HepG2 (cell line): ENCODE measurements around the gene LRP10. TPM values are rescaled to one million over a fixed set of nuclear protein-coding genes. Genes with fewer than 3 reads are reported as not detected.
A peak's percentile ranks its signal among the peaks of the same experiment; 100 is the strongest.

Source experiments
- ATAD3A ChIP-seq: sonication (generic); formaldehyde crosslinking; IDR thresholded peaks from 2 replicates; pipeline ENCODE4 v1.4.0; 2020; ENCODE audit warnings: missing genetic modification reagents
- ATF1 ChIP-seq: IDR thresholded peaks from 2 replicates; pipeline ENCODE4 v1.6.1; 2016; ENCODE audit warnings: mild to moderate bottlenecking, control low read depth
- GFI1 ChIP-seq: sonication (generic); formaldehyde crosslinking; IDR thresholded peaks from 2 replicates; pipeline ENCODE4 v1.5.0; 2020; ENCODE audit warnings: missing genetic modification reagents, mild to moderate bottlenecking, borderline replicate concordance
- KLF16 ChIP-seq, 2 experiments: sonication (generic) in 1 of 2; formaldehyde crosslinking in 1 of 2; IDR thresholded peaks; 2 replicates each; pipeline versions ENCODE4 v1.6.1 to v1.8.0; 2016 to 2023; ENCODE audit warnings: missing genetic modification reagents in 2 of 2, missing compliant biosample characterization in 1 of 2
- NAIF1 ChIP-seq: sonication (generic); formaldehyde crosslinking; IDR thresholded peaks from 2 replicates; pipeline ENCODE4 v1.5.0; 2020; ENCODE audit warnings: mild to moderate bottlenecking, missing genetic modification reagents, borderline replicate concordance
- NFIC ChIP-seq: IDR thresholded peaks from 2 replicates; pipeline ENCODE4 v1.6.1; 2012; ENCODE audit warnings: mild to moderate bottlenecking, low read length, inconsistent platforms
- PTBP1 ChIP-seq: fragments of 200-400 bp; formaldehyde crosslinking; IDR thresholded peaks from 2 replicates; pipeline ENCODE4 v1.6.1; 2018; ENCODE audit warnings: low read length, low read depth; ENCODE audit not compliant: poor library complexity, severe bottlenecking
- SP4 ChIP-seq: sonication (generic); formaldehyde crosslinking; IDR thresholded peaks from 2 replicates; pipeline ENCODE4 v1.8.1; 2023; ENCODE audit warnings: mild to moderate bottlenecking, missing genetic modification reagents
- TBL1XR1 ChIP-seq: fragments of 150-350 bp; IDR thresholded peaks from 2 replicates; pipeline ENCODE4 v1.6.1; 2014; ENCODE audit warnings: borderline replicate concordance, low read length; ENCODE audit not compliant: partially characterized antibody
- TCF7L2 ChIP-seq: IDR thresholded peaks from 2 replicates; pipeline ENCODE4 v1.6.1; 2011; ENCODE audit warnings: mild to moderate bottlenecking, low read depth, low read length, moderate library complexity
- ZFAT ChIP-seq: sonication (generic); formaldehyde crosslinking; conservative IDR thresholded peaks from 2 replicates; pipeline ENCODE4 v1.8.1; 2023; ENCODE audit warnings: missing genetic modification reagents, inconsistent platforms
- ZNF263 ChIP-seq: sonication (generic); formaldehyde crosslinking; IDR thresholded peaks from 2 replicates; pipeline ENCODE4 v1.4.0; 2020; ENCODE audit warnings: missing genetic modification reagents
- ZNF589 ChIP-seq: sonication (generic); formaldehyde crosslinking; conservative IDR thresholded peaks from 2 replicates; pipeline ENCODE4 v1.8.0; 2022; ENCODE audit warnings: mild to moderate bottlenecking, moderate library complexity, missing genetic modification reagents
- ZNF761 ChIP-seq: sonication (generic); formaldehyde crosslinking; conservative IDR thresholded peaks from 2 replicates; pipeline ENCODE4 v1.4.0; 2020; ENCODE audit warnings: mild to moderate bottlenecking, missing genetic modification reagents
- polyA plus RNA-seq, 8 experiments: library from polyadenylated mRNA; depleted of rRNA in 3 of 8; stranded (reverse) in 7 of 8; unstranded in 1 of 8; fragments of >200 nt; fragmentation: Illumina TruSeq in 4 of 8; extraction: Trizol in 4 of 8; gene quantifications; 2 replicates each; pipeline versions ENCODE4 v1.2.1 to v1.2.3, GENCODE V29; 2011 to 2016; ENCODE audit warnings: low read depth in 4 of 8, missing spikeins in 1 of 8, mixed read lengths in 1 of 8; ENCODE audit not compliant: insufficient read depth in 1 of 8
- total RNA-seq, 5 experiments: library from RNA; depleted of rRNA; stranded (reverse); fragments of >200 nt; fragmentation: Illumina TruSeq; extraction: Trizol; gene quantifications; 2 replicates each; pipeline ENCODE4 v1.2.3, GENCODE V29; 2016; ENCODE audit warnings: low read depth in 1 of 5
- TF ChIP-seq, protein P1 (sequence below): sonication (generic); formaldehyde crosslinking; IDR thresholded peaks from 2 replicates; pipeline ENCODE4 v1.4.0; 2020; ENCODE audit warnings: low read depth, mild to moderate bottlenecking, missing genetic modification reagents
- TF ChIP-seq, protein P2 (sequence below): sonication (generic); formaldehyde crosslinking; IDR thresholded peaks from 2 replicates; pipeline ENCODE4 v1.5.0; 2020; ENCODE audit warnings: mild to moderate bottlenecking, missing genetic modification reagents, borderline replicate concordance

Gene LRP10
- total and polyA plus RNA-seq, 2 of the 13 experiments (the other 11 are each of a cell fraction or from before 2014, with no cell fraction given), result 16.9 to 45.2 TPM

DNA sequence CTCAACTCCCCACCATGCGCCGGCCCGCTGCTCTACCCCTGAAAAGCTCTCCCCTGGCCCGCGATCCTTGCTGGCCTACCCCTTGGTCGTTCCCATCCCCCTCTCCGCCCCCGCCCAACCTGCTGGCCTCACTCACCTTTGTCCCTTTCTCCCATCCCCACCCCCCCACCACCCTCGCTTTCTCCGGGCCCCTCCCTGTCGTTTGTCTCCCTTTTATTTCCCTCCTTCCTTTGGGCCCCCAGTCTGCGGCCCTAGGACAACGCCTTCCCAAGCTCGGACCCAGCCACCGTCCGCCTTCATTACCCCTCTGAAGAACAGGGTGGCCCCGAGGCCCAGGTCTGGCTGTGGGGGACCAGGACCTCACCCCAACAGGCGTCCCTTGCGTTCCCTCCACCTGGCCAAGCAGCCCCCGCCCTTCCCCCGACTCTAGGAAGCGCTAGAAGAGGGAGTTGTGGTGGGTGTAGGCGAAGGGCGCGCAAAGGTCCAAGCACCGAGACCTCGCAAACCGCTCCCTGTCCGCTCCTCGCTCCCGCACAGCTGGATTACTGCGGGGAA lies 49.4 kb upstream of the LRP10 start (continued):
- TF ChIP-seq, protein P1, sequence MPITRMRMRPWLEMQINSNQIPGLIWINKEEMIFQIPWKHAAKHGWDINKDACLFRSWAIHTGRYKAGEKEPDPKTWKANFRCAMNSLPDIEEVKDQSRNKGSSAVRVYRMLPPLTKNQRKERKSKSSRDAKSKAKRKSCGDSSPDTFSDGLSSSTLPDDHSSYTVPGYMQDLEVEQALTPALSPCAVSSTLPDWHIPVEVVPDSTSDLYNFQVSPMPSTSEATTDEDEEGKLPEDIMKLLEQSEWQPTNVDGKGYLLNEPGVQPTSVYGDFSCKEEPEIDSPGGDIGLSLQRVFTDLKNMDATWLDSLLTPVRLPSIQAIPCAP, result no peak
- no peak for TF ChIP-seq ZNF263 (CRISPR knock-in tag)
- no peak for TF ChIP-seq ZNF761 (CRISPR knock-in tag)
- no peak for TF ChIP-seq NAIF1 (CRISPR knock-in tag)
- TF ChIP-seq NFIC, result no peak
- TF ChIP-seq PTBP1, result no peak
- TF ChIP-seq, protein P2, sequence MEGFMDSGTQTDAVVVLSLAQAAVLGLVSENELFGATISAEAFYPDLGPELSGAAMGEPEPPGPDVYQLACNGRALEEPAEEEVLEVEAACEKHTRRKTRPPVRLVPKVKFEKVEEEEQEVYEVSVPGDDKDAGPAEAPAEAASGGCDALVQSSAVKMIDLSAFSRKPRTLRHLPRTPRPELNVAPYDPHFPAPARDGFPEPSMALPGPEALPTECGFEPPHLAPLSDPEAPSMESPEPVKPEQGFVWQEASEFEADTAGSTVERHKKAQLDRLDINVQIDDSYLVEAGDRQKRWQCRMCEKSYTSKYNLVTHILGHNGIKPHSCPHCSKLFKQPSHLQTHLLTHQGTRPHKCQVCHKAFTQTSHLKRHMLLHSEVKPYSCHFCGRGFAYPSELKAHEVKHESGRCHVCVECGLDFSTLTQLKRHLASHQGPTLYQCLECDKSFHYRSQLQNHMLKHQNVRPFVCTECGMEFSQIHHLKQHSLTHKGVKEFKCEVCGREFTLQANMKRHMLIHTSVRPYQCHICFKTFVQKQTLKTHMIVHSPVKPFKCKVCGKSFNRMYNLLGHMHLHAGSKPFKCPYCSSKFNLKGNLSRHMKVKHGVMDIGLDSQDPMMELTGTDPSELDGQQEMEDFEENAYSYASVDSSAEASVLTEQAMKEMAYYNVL, result no peak
- TF ChIP-seq TBL1XR1, result no peak
- TF ChIP-seq ZNF589 (CRISPR knock-in tag), result no peak
- no peak for TF ChIP-seq ATF1 (CRISPR knock-in tag)
- TF ChIP-seq ZFAT, result no peak
- TF ChIP-seq ATAD3A, result no peak
- no peak for TF ChIP-seq SP4 (CRISPR knock-in tag)
- no peak for TF ChIP-seq TCF7L2
- 0 out of 4 replicates have a peak, but pooled peaks of 1 of the 2 experiments have one; percentile 0 for TF ChIP-seq KLF16 (CRISPR knock-in tag; IDR thresholded peaks at IDR 0.05)
- TF ChIP-seq GFI1, result no peak
